HCT116 (cell line): ENCODE results near the gene YIPF3. TPM values are rescaled to one million over a fixed set of nuclear protein-coding genes. Genes with fewer than 3 reads are reported as not detected.

Experiments used
- ATAC-seq: fragments of 200-7000 bp; cut with Tn5 transposase; 2 replicates; pipeline ENCODE4 v1.9.1; 2020; ENCODE audit warnings: mild to moderate bottlenecking, moderate library complexity
- BruUV-seq: library from RNA; stranded (reverse); fragments of 400-500 nt; replicated peaks from 2 replicates; lab custom pipeline; 2021; lab: Mats Ljungman, UMichigan
- CTCF ChIA-PET: fragments of 300-600 bp; sonication (Branson Sonifier 250); formaldehyde crosslinking; loops from one replicate; lab custom pipeline; 2021; ENCODE audit warnings: antibody characterized with exemption; lab: Charles Lee
- POLR2A ChIA-PET: fragments of 300-600, 350-600 bp; sonication (Branson Sonifier 250); formaldehyde crosslinking; loops from one replicate; lab custom pipeline; 2021; ENCODE audit warnings: antibody characterized with exemption; lab: Charles Lee
- RAD21 ChIA-PET, 2 experiments: fragments of 300-600 bp; sonication (Branson Sonifier 250); formaldehyde crosslinking; loops; one replicate each; lab custom pipeline; 2023; ENCODE audit warnings: low total read pairs in 2 of 2; ENCODE audit not compliant: uncharacterized antibody in 2 of 2, unreplicated experiment in 2 of 2, low non-redundant PET in 1 of 2; lab: Charles Lee
- DNase-seq: peaks from one replicate; pipeline ENCODE4 v3.0.0-alpha.2; 2010; ENCODE audit warnings: low read depth, low spot score
- H2AFZ ChIP-seq: fragments of 200-600 bp; shearing (Covaris generic), sonication (generic); 2 replicates; pipeline ENCODE4 v1.6.1; 2017; ENCODE audit warnings: low read depth, mixed run types, mixed read lengths, antibody characterized with exemption, low read length; ENCODE audit not compliant: poor library complexity, severe bottlenecking
- H3K27ac ChIP-seq: 2 replicates; pipeline ENCODE4 v1.5.1; 2012; ENCODE audit warnings: low read depth, low read length
- H3K27me3 ChIP-seq: fragments of 200-600 bp; sonication (generic); 2 replicates; pipeline ENCODE4 v1.6.1; 2016; ENCODE audit warnings: mixed run types, low read length, mixed read lengths; ENCODE audit not compliant: insufficient read depth
- H3K36me3 ChIP-seq, 2 experiments: fragments of 200-500 bp in 1 of 2; fragments of 200-600 bp in 1 of 2; sonication (Bioruptor generic) in 1 of 2; sonication (generic) in 1 of 2; 2 replicates each; pipeline versions ENCODE4 v1.5.1 to v1.6.1; 2014 to 2016; ENCODE audit warnings: low read length in 2 of 2, inconsistent platforms in 1 of 2, mixed read lengths in 1 of 2, mixed run types in 1 of 2; ENCODE audit not compliant: insufficient read depth in 2 of 2, control insufficient read depth in 1 of 2
- H3K4me1 ChIP-seq, 2 experiments: fragments of 200-600 bp in 1 of 2; sonication (generic) in 1 of 2; 2 replicates each; pipeline versions ENCODE4 v1.5.1 to v1.6.1; 2012 to 2017; ENCODE audit warnings: low read length in 2 of 2, inconsistent platforms in 1 of 2, mild to moderate bottlenecking in 1 of 2, mixed read lengths in 1 of 2, mixed run types in 1 of 2, moderate library complexity in 1 of 2; ENCODE audit not compliant: insufficient read depth in 2 of 2, control insufficient read depth in 1 of 2
- H3K4me2 ChIP-seq: fragments of 200-600 bp; sonication (generic); 2 replicates; pipeline ENCODE4 v1.6.1; 2017; ENCODE audit warnings: mixed run types, low read length, mixed read lengths
- H3K4me3 ChIP-seq, 2 experiments: fragments of 200-600 bp in 1 of 2; sonication (generic) in 1 of 2; replicated peaks in 1 of 2; 2 replicates each; pipeline ENCODE4 v1.5.1; 2011 to 2016; ENCODE audit warnings: low read length in 2 of 2, control low read depth in 1 of 2, low read depth in 1 of 2, mild to moderate bottlenecking in 1 of 2, mixed read lengths in 1 of 2, mixed run types in 1 of 2
- H3K79me2 ChIP-seq: fragments of 200-600 bp; sonication (generic); 2 replicates; pipeline ENCODE4 v1.6.1; 2017; ENCODE audit warnings: mild to moderate bottlenecking, mixed run types, low read length, moderate library complexity, mixed read lengths; ENCODE audit not compliant: insufficient read depth
- H3K9ac ChIP-seq: fragments of 200-600 bp; sonication (generic); 2 replicates; pipeline ENCODE4 v1.6.1; 2016; ENCODE audit warnings: low read length, mixed read lengths
- H3K9me2 ChIP-seq: fragments of 200-600 bp; sonication (generic), shearing (Covaris generic); 2 replicates; pipeline ENCODE4 v1.6.1; 2017; ENCODE audit warnings: mixed run types, mild to moderate bottlenecking, moderate library complexity; ENCODE audit not compliant: insufficient read depth
- H3K9me3 ChIP-seq, 2 experiments: fragments of 200-500 bp in 1 of 2; fragments of 200-600 bp in 1 of 2; sonication (Bioruptor generic) in 1 of 2; sonication (generic) in 1 of 2; 2 replicates each; pipeline ENCODE4 v1.6.1; 2014 to 2017; ENCODE audit warnings: low read length in 2 of 2, mixed read lengths in 2 of 2, inconsistent platforms in 1 of 2, low read depth in 1 of 2, mild to moderate bottlenecking in 1 of 2, mixed run types in 1 of 2, moderate library complexity in 1 of 2; ENCODE audit not compliant: control insufficient read depth in 1 of 2, insufficient read depth in 1 of 2
- H4K20me1 ChIP-seq: fragments of 200-600 bp; sonication (generic), shearing (Covaris generic); 2 replicates; pipeline ENCODE4 v1.6.1; 2017; ENCODE audit warnings: mixed run types, mild to moderate bottlenecking, moderate library complexity; ENCODE audit not compliant: insufficient read depth
- ATF3 ChIP-seq: IDR thresholded peaks from 2 replicates; pipeline ENCODE4 v1.6.1; 2012
- EGR1 ChIP-seq: IDR thresholded peaks from 2 replicates; pipeline ENCODE4 v1.6.1; 2012; ENCODE audit warnings: low read depth
- ELF1 ChIP-seq: IDR thresholded peaks from 2 replicates; pipeline ENCODE4 v1.6.1; 2012; ENCODE audit warnings: low read depth, borderline replicate concordance
- EZH2 ChIP-seq: fragments of 200-600 bp; sonication (generic); IDR thresholded peaks from 2 replicates; pipeline ENCODE4 v1.6.1; 2017; ENCODE audit warnings: antibody characterized with exemption, mixed run types
- EZH2phosphoT487 ChIP-seq: fragments of 200-600 bp; IDR thresholded peaks from 2 replicates; pipeline ENCODE4 v1.6.1; 2018; ENCODE audit warnings: antibody characterized with exemption, borderline replicate concordance
- FOSL1 ChIP-seq: IDR thresholded peaks from 2 replicates; pipeline ENCODE4 v1.6.1; 2012; ENCODE audit warnings: low read depth
- JUND ChIP-seq: IDR thresholded peaks from 2 replicates; pipeline ENCODE4 v1.6.1; 2012
- POLR2A ChIP-seq: IDR thresholded peaks from 2 replicates; pipeline ENCODE4 v1.7.0; 2011; ENCODE audit warnings: borderline replicate concordance; ENCODE audit not compliant: insufficient read depth, insufficient read length; ENCODE audit errors: extremely low read depth
- SIN3A ChIP-seq: IDR thresholded peaks from 2 replicates; pipeline ENCODE4 v1.6.1; 2012; ENCODE audit warnings: low read depth
- SP1 ChIP-seq: IDR thresholded peaks from 2 replicates; pipeline ENCODE4 v1.6.1; 2012; ENCODE audit warnings: low read depth
- TCF7L2 ChIP-seq: IDR thresholded peaks from 2 replicates; pipeline ENCODE4 v1.7.0; 2011; ENCODE audit warnings: borderline replicate concordance, inconsistent platforms; ENCODE audit not compliant: insufficient read depth, insufficient read length; ENCODE audit errors: extremely low read depth
- ZBTB33 ChIP-seq: IDR thresholded peaks from 2 replicates; pipeline ENCODE4 v1.6.1; 2011; ENCODE audit warnings: mild to moderate bottlenecking, low read length, moderate library complexity; ENCODE audit not compliant: insufficient replicate concordance; ENCODE audit errors: extremely low read depth
- ZFX ChIP-seq: fragments of 450-650 bp; IDR thresholded peaks from 2 replicates; pipeline ENCODE4 v1.6.1; 2017
- ZNF274 ChIP-seq: fragments of 200-500 bp; sonication (Bioruptor generic); IDR thresholded peaks from 2 replicates; pipeline ENCODE4 v1.6.1; 2014; ENCODE audit warnings: mild to moderate bottlenecking, low read depth, low read length, inconsistent platforms
- intact Hi-C: fragments of 100-400 bp; cut with micrococcal nuclease; formaldehyde crosslinking; loops from 2 replicates; pipeline ENCODE4 v1.10.0; 2022
- total RNA-seq: library from RNA; stranded (reverse); gene quantifications from one replicate; pipeline ENCODE4 v1.2.1, GENCODE V29; 2021; ENCODE audit not compliant: unreplicated experiment

The YIPF3 gene
- total RNA-seq, 1 experiment from 2014 or later, result 84.5 TPM

- ATAC-seq (no peak), DNase-seq (no peak)
- no TSS peak for BruUV-seq
- H3K27me3 ChIP-seq, result no peaks in the 10 kb centered on the region
- ChIA-PET POLR2A (interaction anchor here (0.6 kb wide), 1 partner anchor 771 kb away, joined by 3 read pairs; no protein-coding TSS in a partner anchor), RAD21 (no interaction called here), CTCF (no interaction called here)
- no peak for TF ChIP-seq EZH2phosphoT487
- no peak for TF ChIP-seq EZH2
- no peak for TF ChIP-seq SP1
- TF ChIP-seq SIN3A, result no peak
- TF ChIP-seq ZBTB33, result no peak
- TF ChIP-seq EGR1, result no peak
- no peak for TF ChIP-seq ZNF274
- no peak for TF ChIP-seq TCF7L2
- no peak for TF ChIP-seq ATF3
- TF ChIP-seq ELF1, result no peak
- TF ChIP-seq JUND, result no peak
- no peak for TF ChIP-seq ZFX
- no peak for TF ChIP-seq POLR2A
- no peak for TF ChIP-seq FOSL1
- no peaks in the 10 kb centered on the region for H4K20me1 ChIP-seq
- peaks cover 20 to 24% of the 10 kb centered on the region in 2 experiments; a peak in 3 of 4 replicates for H3K36me3 ChIP-seq
- no peak overlapping the region for H3K9ac ChIP-seq
- peaks cover 18 to 28% of the 10 kb centered on the region in 2 experiments; a peak in 3 of 4 replicates for H3K4me1 ChIP-seq
- H3K4me3 ChIP-seq, result no peak overlapping the region
- H2AFZ ChIP-seq, result no peak overlapping the region
- intact Hi-C loops, result no loop called here
- no peak overlapping the region for H3K27ac ChIP-seq
- H3K79me2 ChIP-seq, result peaks cover 24% of the 10 kb centered on the region
- no peaks in the 10 kb centered on the region for H3K9me3 ChIP-seq
- H3K4me2 ChIP-seq, result no peak overlapping the region
- no peaks in the 10 kb centered on the region for H3K9me2 ChIP-seq
These were observed 4.8 kb downstream of the YIPF3 start for GRCh38 chr6:43511824-43512415.
